ENCODE results near the gene TBC1D9.

- TF ChIP-seq CTCF (IDR thresholded peaks at IDR 0.05) (peak in 3 of 4 experiments; percentile 39 to 61 (median 56)), POLR2A (IDR thresholded peaks at IDR 0.05) (peak; percentile 27), POLR2AphosphoS5 (IDR thresholded peaks at IDR 0.05) (no peak)
These were observed 114.3 kb downstream of the TBC1D9 start for GRCh38 chr4:140641789-140642439.

All from prostate gland (tissue), 2 donors.